HepG2 (cell line): ENCODE data around the gene UBE3B. TPM values are rescaled to one million over a fixed set of nuclear protein-coding genes. Genes with fewer than 3 reads are reported as not detected.

Experiments used
- ATAC-seq: fragments of 200-7000 bp; cut with Tn5 transposase; 3 replicates; pipeline ENCODE4 v1.9.1; 2020; ENCODE audit warnings: mild to moderate bottlenecking, moderate library complexity
- BruUV-seq: library from RNA; stranded (reverse); fragments of 400-500 nt; replicated peaks from 2 replicates; lab custom pipeline; 2021; lab: Mats Ljungman, UMichigan
- CTCF ChIA-PET: fragments of 300-600 bp; formaldehyde crosslinking; extraction: SDS; loops from one replicate; lab custom pipeline; 2021; ENCODE audit warnings: low total read pairs, inconsistent platforms, low intra/inter-chr PET ratio; lab: Yijun Ruan, JAX
- POLR2A ChIA-PET: fragments of 350-600 bp; sonication (Branson Sonifier 250); formaldehyde crosslinking; loops from one replicate; lab custom pipeline; 2020; ENCODE audit warnings: antibody characterized with exemption, inconsistent platforms; lab: Yijun Ruan, JAX
- DNase-seq: peaks from one replicate; pipeline ENCODE4 v3.0.0-alpha.2; 2015; ENCODE audit warnings: low spot score
- FAIRE-seq: peaks from 3 replicates; lab custom pipeline; 2011; peaks lifted over from hg19 to GRCh38; lab: Jason Lieb, UNC
- H2AFZ ChIP-seq: one replicate; pipeline ENCODE4 v1.6.1; 2011; ENCODE audit warnings: low read length, inconsistent platforms
- H3K27ac ChIP-seq: fragments of 300-600 bp; 3 replicates; pipeline ENCODE4 v1.8.0; 2011; ENCODE audit warnings: mixed run types, mild to moderate bottlenecking, mixed read lengths, low read length, inconsistent platforms; ENCODE audit not compliant: insufficient read depth; ENCODE audit errors: extremely low read length
- H3K27me3 ChIP-seq, 2 experiments: fragments of 200-600 bp in 1 of 2; 2 replicates in 1 of 2; 3 replicates in 1 of 2; pipeline versions ENCODE4 v1.6.0 to v1.8.0; 2011; ENCODE audit warnings: low read length in 2 of 2, mild to moderate bottlenecking in 2 of 2, moderate library complexity in 2 of 2, inconsistent platforms in 1 of 2; ENCODE audit not compliant: insufficient read depth in 2 of 2, control insufficient read depth in 1 of 2
- H3K36me3 ChIP-seq, 2 experiments: fragments of 200-600 bp in 1 of 2; replicated peaks in 1 of 2; 2 replicates in 1 of 2; 3 replicates in 1 of 2; pipeline versions ENCODE4 v1.5.1 to v1.8.0; 2011; ENCODE audit warnings: low read length in 2 of 2, inconsistent platforms in 1 of 2; ENCODE audit not compliant: insufficient read depth in 2 of 2, control insufficient read depth in 1 of 2
- H3K4me1 ChIP-seq: 2 replicates; pipeline ENCODE4 v1.5.1; 2012; ENCODE audit warnings: low read length, inconsistent platforms; ENCODE audit not compliant: insufficient read depth
- H3K4me2 ChIP-seq: 2 replicates; pipeline ENCODE4 v1.6.0; 2011; ENCODE audit warnings: low read depth, low read length, inconsistent platforms
- H3K4me3 ChIP-seq, 3 experiments: fragments of 200-600 bp in 1 of 3; sonication (generic), shearing (Covaris generic) in 1 of 3; replicated peaks in 1 of 3; 2 replicates each; pipeline ENCODE4 v1.5.1; 2011 to 2016; ENCODE audit warnings: low read length in 3 of 3, inconsistent platforms in 2 of 3, low read depth in 2 of 3, mild to moderate bottlenecking in 2 of 3, control low read depth in 1 of 3, mixed read lengths in 1 of 3; ENCODE audit not compliant: insufficient read depth in 1 of 3
- H3K79me2 ChIP-seq: one replicate; pipeline ENCODE4 v1.6.1; 2011; ENCODE audit warnings: low read length, inconsistent platforms; ENCODE audit not compliant: insufficient read depth
- H3K9ac ChIP-seq: 2 replicates; pipeline ENCODE4 v1.6.0; 2011; ENCODE audit warnings: mild to moderate bottlenecking, low read depth, low read length, inconsistent platforms; ENCODE audit not compliant: insufficient read depth
- H3K9me3 ChIP-seq: 2 replicates; pipeline ENCODE4 v1.5.1; 2012; ENCODE audit warnings: mild to moderate bottlenecking, low read length
- H4K20me1 ChIP-seq: 2 replicates; pipeline ENCODE4 v1.6.0; 2011; ENCODE audit warnings: inconsistent platforms, mild to moderate bottlenecking, low read length, moderate library complexity; ENCODE audit not compliant: insufficient read depth
- ADNP ChIP-seq: sonication (generic); formaldehyde crosslinking; IDR thresholded peaks from 2 replicates; pipeline ENCODE4 v1.4.0; 2020; ENCODE audit warnings: missing genetic modification reagents
- GLI4 ChIP-seq: sonication (generic); formaldehyde crosslinking; IDR thresholded peaks from 2 replicates; pipeline ENCODE4 v1.5.1; 2020; ENCODE audit warnings: missing genetic modification reagents, mild to moderate bottlenecking, moderate library complexity, borderline replicate concordance
- GMEB2 ChIP-seq: IDR thresholded peaks from 2 replicates; pipeline ENCODE4 v1.6.1; 2016; ENCODE audit warnings: missing biosample characterization, missing genetic modification reagents, low read depth
- NKX3-1 ChIP-seq: sonication (generic); formaldehyde crosslinking; IDR thresholded peaks from 2 replicates; pipeline ENCODE4 v1.5.0; 2020; ENCODE audit warnings: missing genetic modification reagents
- RARA ChIP-seq: IDR thresholded peaks from 2 replicates; pipeline ENCODE4 v1.6.1; 2016; ENCODE audit warnings: missing genetic modification reagents, missing compliant biosample characterization
- SKIL ChIP-seq: sonication (generic); formaldehyde crosslinking; IDR thresholded peaks from 2 replicates; pipeline ENCODE4 v1.8.0; 2022; ENCODE audit warnings: missing genetic modification reagents, mild to moderate bottlenecking, moderate library complexity, borderline replicate concordance
- SMYD3 ChIP-seq: sonication (generic); formaldehyde crosslinking; IDR thresholded peaks from 2 replicates; pipeline ENCODE4 v1.8.1; 2023; ENCODE audit warnings: mild to moderate bottlenecking, missing genetic modification reagents
- TARDBP ChIP-seq: sonication (generic); formaldehyde crosslinking; IDR thresholded peaks from 2 replicates; pipeline ENCODE4 v1.8.0; 2022; ENCODE audit warnings: mild to moderate bottlenecking, missing genetic modification reagents
- TRAFD1 ChIP-seq: sonication (generic); formaldehyde crosslinking; IDR thresholded peaks from 2 replicates; pipeline ENCODE4 v1.5.1; 2020; ENCODE audit warnings: missing genetic modification reagents, mild to moderate bottlenecking, borderline replicate concordance
- ZNF230 ChIP-seq: sonication (generic); formaldehyde crosslinking; IDR thresholded peaks from 2 replicates; pipeline ENCODE4 v1.4.0; 2020; ENCODE audit warnings: mild to moderate bottlenecking, missing genetic modification reagents
- ZNF530 ChIP-seq: sonication (generic); formaldehyde crosslinking; IDR thresholded peaks from 2 replicates; pipeline ENCODE4 v1.5.0; 2020; ENCODE audit warnings: low read depth, mild to moderate bottlenecking, missing genetic modification reagents
- ZNF724P ChIP-seq: sonication (generic); formaldehyde crosslinking; IDR thresholded peaks from 2 replicates; pipeline ENCODE4 v1.8.0; 2022; ENCODE audit warnings: missing genetic modification reagents, borderline replicate concordance
- ZNF839 ChIP-seq: sonication (generic); formaldehyde crosslinking; IDR thresholded peaks from 2 replicates; pipeline ENCODE4 v1.4.0; 2020; ENCODE audit warnings: missing genetic modification reagents, mild to moderate bottlenecking, borderline replicate concordance
- WGBS: methylation state at CpG from one replicate; pipeline ENCODE4 v1.1.6; 2017; ENCODE audit warnings: low lambda C conversion rate; 5-methylcytosine and 5-hydroxymethylcytosine counted together
- in situ Hi-C: cut with HindIII; loops from 2 replicates; pipeline ENCODE4 v1.10.0; 2017; ENCODE audit warnings: low pct_unique_long_range_greater_than_20kb; ENCODE audit not compliant: extremely low pct_ligation_motif_present
- intact Hi-C: fragments of 100-400 bp; cut with micrococcal nuclease; formaldehyde crosslinking; loops from one replicate; pipeline ENCODE4 v1.10.0; 2022; ENCODE audit not compliant: unreplicated experiment
- polyA plus RNA-seq, 8 experiments: library from polyadenylated mRNA; depleted of rRNA in 3 of 8; stranded (reverse) in 7 of 8; unstranded in 1 of 8; fragments of >200 nt; fragmentation: Illumina TruSeq in 4 of 8; extraction: Trizol in 4 of 8; gene quantifications; 2 replicates each; pipeline versions ENCODE4 v1.2.1 to v1.2.3, GENCODE V29; 2011 to 2016; ENCODE audit warnings: low read depth in 4 of 8, missing spikeins in 1 of 8, mixed read lengths in 1 of 8; ENCODE audit not compliant: insufficient read depth in 1 of 8
- total RNA-seq, 5 experiments: library from RNA; depleted of rRNA; stranded (reverse); fragments of >200 nt; fragmentation: Illumina TruSeq; extraction: Trizol; gene quantifications; 2 replicates each; pipeline ENCODE4 v1.2.3, GENCODE V29; 2016; ENCODE audit warnings: low read depth in 1 of 5

UBE3B gene
- total and polyA plus RNA-seq, 2 of the 13 experiments (the other 11 are each of a cell fraction or from before 2014, with no cell fraction given) = 22.7 to 25.3 TPM

GRCh38 chr12:109466821-109467220, 10.6 kb upstream of the UBE3B start:
- no peak for ATAC-seq
- peaks cover 30% of the 10 kb centered on the region for H3K79me2 ChIP-seq
- no peak for DNase-seq
- H3K9ac ChIP-seq = no peak overlapping the region
- H3K4me1 ChIP-seq = peaks cover 25% of the 10 kb centered on the region
- H3K27me3 ChIP-seq = no peaks in the 10 kb centered on the region
- no peak overlapping the region for H3K27ac ChIP-seq
- peaks cover 16 to 58% of the 10 kb centered on the region in 2 experiments; a peak in 4 of 5 replicates for H3K36me3 ChIP-seq
- in situ Hi-C loops = no loop called here
- H3K4me2 ChIP-seq = no peak overlapping the region
- TF ChIP-seq ZNF839 (CRISPR knock-in tag) (no peak), GMEB2 (no peak), ZNF530 (CRISPR knock-in tag) (no peak), ZNF230 (CRISPR knock-in tag) (no peak), SKIL (CRISPR knock-in tag) (no peak), ZNF724P (CRISPR knock-in tag) (no peak), SMYD3 (CRISPR knock-in tag) (no peak), ADNP (CRISPR knock-in tag) (no peak), GLI4 (CRISPR knock-in tag) (no peak), TARDBP (no peak), RARA (CRISPR knock-in tag) (no peak), NKX3-1 (CRISPR knock-in tag) (no peak), TRAFD1 (CRISPR knock-in tag) (no peak)
- TF ChIP-seq, all 625 proteins: peak for 0
- POLR2A ChIA-PET = no interaction called here
- no TSS peak for BruUV-seq
- Histone ChIP-seq H4K20me1 (no peaks in the 10 kb centered on the region), H3K4me3 (no peak overlapping the region), H3K9me3 (no peaks in the 10 kb centered on the region), H2AFZ (no peak overlapping the region)
- WGBS = no CpG with 5 or more reads among the region's 3 CpGs
- intact Hi-C loops = no loop called here
- FAIRE-seq = no peak
- CTCF ChIA-PET = no interaction called here
